Measurements from ENCODE around the gene DCAF7.

The DCAF7 gene

GRCh38 chr17:63516910-63517824 is 33.1 kb upstream of the DCAF7 start:
- POLR2A ChIA-PET = no interaction called here
- TF ChIP-seq CTCF (IDR thresholded peaks at IDR 0.05; ENCODE audit: insufficient read depth, low read length, missing control alignments) = no peak
- DNase-seq (ENCODE audit: low read depth, low spot score) = peak; percentile 16
- no peak overlapping the region for H3K4me3 ChIP-seq (ENCODE audit: low read depth, low read length)
- CTCF ChIA-PET = interaction anchor here (0.6 kb wide), 1 partner anchor 13 kb away, joined by 3 read pairs; no protein-coding TSS in a partner anchor

- ChIA-PET POLR2A (no interaction called here), CTCF (interaction anchor here (0.6 to 1.3 kb wide), 2 partner anchors 12 to 93 kb away, joined by 3 to 4 read pairs; no protein-coding TSS in a partner anchor)
- TF ChIP-seq CTCF (IDR thresholded peaks at IDR 0.05; ENCODE audit: insufficient read depth, low read length, missing control alignments) = no peak
- no peak overlapping the region for H3K4me3 ChIP-seq (ENCODE audit: low read depth, low read length)
- DNase-seq (ENCODE audit: low read depth, low spot score) = no peak
Measured at GRCh38 chr17:63517825-63518534, 32.3 kb upstream of the DCAF7 start.

DNA sequence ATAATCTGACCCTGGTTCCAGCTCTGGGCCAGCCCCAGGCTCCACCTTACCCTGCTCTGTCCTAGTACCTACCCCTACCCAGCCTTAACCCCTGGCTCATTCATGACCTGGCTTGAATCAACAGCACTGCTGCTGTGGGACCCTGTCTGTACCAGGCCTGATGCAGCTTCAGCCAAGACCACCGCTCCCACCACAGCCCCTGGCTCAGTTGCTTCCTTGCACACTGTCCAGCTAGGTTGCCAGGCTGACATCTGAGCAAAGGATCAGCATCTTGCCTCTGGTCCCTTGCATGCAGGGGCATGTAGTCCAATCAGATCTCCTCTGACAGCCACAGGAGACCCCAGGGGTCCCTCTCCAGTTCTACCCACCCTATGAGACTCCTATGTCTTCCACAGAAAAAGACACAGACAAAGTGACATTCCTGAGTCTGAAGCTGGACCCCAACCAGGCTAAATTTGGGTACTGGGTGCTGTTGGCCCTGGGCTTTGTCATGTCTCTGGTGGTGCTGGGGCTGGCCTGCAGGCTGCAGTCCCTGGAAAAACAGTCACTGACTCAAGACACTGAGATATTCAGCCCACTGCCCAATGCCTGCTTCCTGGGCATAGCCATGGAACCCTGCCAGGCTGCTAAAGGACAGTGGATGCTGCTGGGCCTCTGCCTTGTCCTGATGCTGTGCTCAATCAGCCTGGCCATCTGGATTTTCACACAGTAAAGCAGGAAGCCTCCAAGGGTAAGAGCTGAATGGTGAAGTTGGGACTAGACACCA is 31.0 kb upstream of the DCAF7 start:
- no peak overlapping the region for H3K4me3 ChIP-seq (ENCODE audit: low read depth, low read length)
- ChIA-PET POLR2A (no interaction called here), CTCF (interaction anchor here (0.7 to 1.3 kb wide), 2 partner anchors 91 to 93 kb away, joined by 3 to 4 read pairs; no protein-coding TSS in a partner anchor)
- no peak for DNase-seq (ENCODE audit: low read depth, low spot score)
- no peak for TF ChIP-seq CTCF (IDR thresholded peaks at IDR 0.05; ENCODE audit: insufficient read depth, low read length, missing control alignments)

- ChIA-PET POLR2A (no interaction called here), CTCF (no interaction called here)
Measured at GRCh38 chr17:63519972-63520882, 30.1 kb upstream of the DCAF7 start.

More at GRCh38 chr17:63519972-63520882, 30.1 kb upstream of the DCAF7 start:
- no peak for DNase-seq (ENCODE audit: low read depth, low spot score)
- H3K4me3 ChIP-seq (ENCODE audit: low read depth, low read length) = no peak overlapping the region
- no peak for TF ChIP-seq CTCF (IDR thresholded peaks at IDR 0.05; ENCODE audit: insufficient read depth, low read length, missing control alignments)

Data from AG04449 (cell line).